ENCODE results near the gene LSM7.

GRCh38 chr19:2303211-2303798 lies 25.1 kb downstream of the LSM7 start:
- TF ChIP-seq CTCF (IDR thresholded peaks at IDR 0.05) (no peak), POLR2A (IDR thresholded peaks at IDR 0.05) (no peak)

All from lower leg skin (tissue), 3 donors.